ENCODE data around the gene KRTAP10-12.
"Not testable (repeated sequence)": the region's sequence is repeated elsewhere in the genome, so short reads cannot be mapped to it uniquely, and the experiment has no call there.

KRTAP10-12 gene

DNA sequence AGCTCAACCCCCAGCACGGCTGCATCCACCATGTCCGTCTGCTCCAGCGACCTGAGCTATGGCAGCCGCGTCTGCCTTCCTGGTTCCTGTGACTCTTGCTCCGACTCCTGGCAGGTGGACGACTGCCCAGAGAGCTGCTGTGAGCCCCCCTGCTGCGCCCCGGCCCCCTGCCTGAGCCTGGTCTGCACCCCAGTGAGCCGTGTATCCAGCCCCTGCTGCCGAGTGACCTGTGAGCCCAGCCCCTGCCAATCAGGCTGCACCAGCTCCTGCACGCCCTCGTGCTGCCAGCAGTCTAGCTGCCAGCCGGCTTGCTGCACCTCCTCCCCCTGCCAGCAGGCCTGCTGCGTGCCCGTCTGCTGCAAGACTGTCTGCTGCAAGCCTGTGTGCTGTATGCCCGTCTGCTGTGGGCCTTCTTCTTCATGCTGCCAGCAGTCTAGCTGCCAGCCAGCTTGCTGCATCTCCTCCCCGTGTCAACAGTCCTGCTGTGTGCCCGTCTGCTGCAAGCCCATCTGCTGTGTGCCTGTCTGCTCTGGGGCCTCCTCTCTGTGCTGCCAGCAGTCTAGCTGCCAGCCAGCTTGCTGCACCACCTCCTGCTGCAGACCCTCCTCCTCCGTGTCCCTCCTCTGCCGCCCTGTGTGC lies at the start of gene KRTAP10-12:
TSS of gene KRTAP10-12 (plus strand) at position 1 of the 639 bp plus-strand sequence. CDS start at position 31, 30 bp downstream.
- H3K27ac ChIP-seq; POLR2A ChIA-PET (ENCODE audit: low non-redundant PET); DNase-seq (ENCODE audit: low spot score): not testable (repeated sequence)
- CTCF ChIA-PET = interaction anchor here (0.7 kb wide), 1 partner anchor 746 kb away, joined by 5 read pairs; no protein-coding TSS in a partner anchor

DNA sequence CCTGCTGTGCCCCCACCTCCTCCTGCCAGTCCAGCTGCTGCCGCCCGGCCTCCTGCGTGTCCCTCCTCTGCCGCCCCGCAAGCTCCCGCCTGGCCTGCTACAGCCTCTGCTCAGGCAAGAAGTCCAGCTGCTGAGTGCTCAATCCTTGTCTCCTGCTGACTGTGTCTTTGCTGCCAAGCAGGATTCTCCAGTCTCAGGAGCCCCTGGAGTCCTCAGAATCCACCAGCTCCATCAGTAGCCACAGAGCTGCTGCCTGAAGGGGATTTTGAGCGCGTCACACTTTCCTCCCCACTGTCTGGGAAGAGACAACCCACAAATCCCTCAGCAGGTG lies 49.8 kb upstream of the KRTAP10-12 start:
- DNase-seq (ENCODE audit: low spot score) = no peak
- CTCF ChIA-PET = interaction anchor here (0.6 to 1.4 kb wide), 3 partner anchors 13 to 136 kb away, joined by 3 to 7 read pairs (median 3); no protein-coding TSS in a partner anchor
- no peak overlapping the region for H3K27ac ChIP-seq
- POLR2A ChIA-PET (ENCODE audit: low non-redundant PET) = no interaction called here
- TF ChIP-seq, protein P1, sequence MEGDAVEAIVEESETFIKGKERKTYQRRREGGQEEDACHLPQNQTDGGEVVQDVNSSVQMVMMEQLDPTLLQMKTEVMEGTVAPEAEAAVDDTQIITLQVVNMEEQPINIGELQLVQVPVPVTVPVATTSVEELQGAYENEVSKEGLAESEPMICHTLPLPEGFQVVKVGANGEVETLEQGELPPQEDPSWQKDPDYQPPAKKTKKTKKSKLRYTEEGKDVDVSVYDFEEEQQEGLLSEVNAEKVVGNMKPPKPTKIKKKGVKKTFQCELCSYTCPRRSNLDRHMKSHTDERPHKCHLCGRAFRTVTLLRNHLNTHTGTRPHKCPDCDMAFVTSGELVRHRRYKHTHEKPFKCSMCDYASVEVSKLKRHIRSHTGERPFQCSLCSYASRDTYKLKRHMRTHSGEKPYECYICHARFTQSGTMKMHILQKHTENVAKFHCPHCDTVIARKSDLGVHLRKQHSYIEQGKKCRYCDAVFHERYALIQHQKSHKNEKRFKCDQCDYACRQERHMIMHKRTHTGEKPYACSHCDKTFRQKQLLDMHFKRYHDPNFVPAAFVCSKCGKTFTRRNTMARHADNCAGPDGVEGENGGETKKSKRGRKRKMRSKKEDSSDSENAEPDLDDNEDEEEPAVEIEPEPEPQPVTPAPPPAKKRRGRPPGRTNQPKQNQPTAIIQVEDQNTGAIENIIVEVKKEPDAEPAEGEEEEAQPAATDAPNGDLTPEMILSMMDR (conservative IDR thresholded peaks at IDR 0.05; ENCODE audit: low read depth) = no peak

DNA sequence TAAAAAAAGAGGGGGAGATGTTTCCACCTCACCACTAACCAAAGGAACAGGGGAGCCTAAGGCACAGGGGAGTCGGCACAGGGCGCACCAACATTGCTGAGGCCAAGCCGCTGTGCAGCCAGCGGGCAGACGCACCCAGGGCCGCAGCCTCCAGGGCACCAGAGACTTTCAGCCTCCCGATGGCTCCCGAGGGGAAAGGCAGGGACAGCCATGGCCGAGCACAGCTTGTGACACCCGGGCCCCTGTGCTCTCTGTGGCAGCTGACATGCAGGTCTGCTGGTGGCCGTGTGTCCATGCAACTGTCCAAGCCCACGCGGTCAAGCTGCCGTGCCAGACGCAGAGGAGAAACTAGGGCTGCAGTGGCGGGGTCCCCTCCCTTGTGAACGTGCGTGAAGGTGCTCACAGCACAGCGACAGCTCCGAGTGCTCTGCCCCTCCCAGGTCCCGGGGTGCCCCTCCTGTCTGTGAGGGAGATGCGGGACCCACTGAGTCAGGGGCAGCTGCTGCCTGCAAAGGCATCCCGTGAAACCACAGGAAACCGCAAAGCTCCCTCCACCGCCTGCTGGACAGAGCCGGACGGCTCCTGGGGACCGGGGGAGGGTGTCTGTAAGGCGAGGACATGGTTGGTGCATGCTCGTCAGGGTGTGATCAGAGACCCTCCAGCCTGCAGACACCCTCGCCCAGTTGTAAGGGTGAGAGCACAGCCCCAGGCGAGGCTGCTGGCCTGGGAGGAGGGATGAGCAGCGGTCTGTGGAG lies 48.2 kb upstream of the KRTAP10-12 start:
- ChIA-PET CTCF (no interaction called here), POLR2A (ENCODE audit: low non-redundant PET) (no interaction called here)
- no peak for DNase-seq (ENCODE audit: low spot score)
- TF ChIP-seq, protein P1 (conservative IDR thresholded peaks at IDR 0.05; ENCODE audit: low read depth) = no peak
- no peak overlapping the region for H3K27ac ChIP-seq

DNA sequence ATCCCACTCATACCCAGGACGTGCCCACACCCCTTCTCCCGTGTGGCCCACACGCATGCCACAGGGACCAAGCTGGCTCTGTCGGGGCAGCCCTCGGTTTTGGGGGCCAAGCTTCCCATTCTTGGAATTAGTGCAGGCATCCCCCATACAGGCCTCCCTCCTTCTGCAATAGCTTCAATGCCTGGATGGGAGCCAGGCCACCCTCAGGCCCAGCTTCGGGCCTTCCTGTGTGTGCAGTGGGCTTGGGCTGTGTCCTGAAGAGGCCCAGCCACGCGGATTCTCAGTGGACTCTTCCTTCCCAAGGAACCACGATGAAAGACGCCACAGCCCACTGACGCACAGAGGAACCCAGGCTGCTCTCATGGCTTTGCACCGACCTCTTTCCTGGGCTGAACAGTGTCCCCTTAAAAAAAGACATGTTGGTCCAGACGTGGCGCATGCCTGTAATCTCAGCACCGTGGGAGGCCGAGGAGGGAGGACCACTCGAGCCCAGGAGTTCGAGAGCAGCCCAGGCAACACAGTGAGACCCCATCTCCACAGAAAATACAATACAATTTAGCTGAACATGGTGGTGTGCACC lies 47.4 kb upstream of the KRTAP10-12 start:
- no peak overlapping the region for H3K27ac ChIP-seq
- CTCF ChIA-PET = no interaction called here
- TF ChIP-seq, protein P1 (conservative IDR thresholded peaks at IDR 0.05; ENCODE audit: low read depth) = no peak
- no peak for DNase-seq (ENCODE audit: low spot score)
- POLR2A ChIA-PET (ENCODE audit: low non-redundant PET) = no interaction called here

DNA sequence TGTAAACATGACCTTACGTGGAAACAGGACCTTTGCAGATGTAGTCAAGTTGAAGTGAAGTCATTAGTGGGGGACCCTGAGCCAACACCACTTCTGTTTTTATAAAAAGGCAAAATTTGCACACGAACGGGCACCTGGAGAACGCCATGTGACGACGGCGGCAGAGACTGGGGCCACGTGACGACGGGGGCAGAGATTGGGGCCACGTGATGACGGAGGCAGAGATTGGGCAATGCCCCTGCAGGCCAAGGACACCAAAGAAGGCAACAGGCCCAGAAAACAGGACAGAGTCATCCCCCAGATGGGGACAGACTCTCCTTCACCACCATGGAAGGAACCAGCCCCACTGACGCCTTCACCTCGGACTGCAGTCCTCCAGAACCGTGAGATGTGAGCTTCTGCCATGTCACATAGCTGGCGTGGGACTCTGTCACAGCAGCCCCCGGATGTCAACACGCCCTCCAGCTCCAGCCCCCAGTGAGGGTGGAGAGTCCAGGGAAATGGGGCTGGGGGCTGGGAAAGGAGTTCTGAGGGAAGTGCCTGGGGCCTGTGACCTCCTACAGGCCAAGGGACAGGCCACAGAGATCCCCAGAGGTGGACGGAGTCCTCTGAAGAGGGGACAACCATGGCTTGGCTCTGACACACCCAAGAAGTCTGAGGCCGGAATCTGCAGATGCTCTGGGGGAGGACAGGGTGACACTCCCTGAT lies 46.6 kb upstream of the KRTAP10-12 start:
- TF ChIP-seq, protein P1 (conservative IDR thresholded peaks at IDR 0.05; ENCODE audit: low read depth) = no peak
- POLR2A ChIA-PET (ENCODE audit: low non-redundant PET) = no interaction called here
- DNase-seq (ENCODE audit: low spot score) = no peak
- H3K27ac ChIP-seq = no peak overlapping the region
- CTCF ChIA-PET = no interaction called here

- no peak for DNase-seq (ENCODE audit: low spot score)
- TF ChIP-seq, protein P1 (conservative IDR thresholded peaks at IDR 0.05; ENCODE audit: low read depth) = no peak
- ChIA-PET POLR2A (ENCODE audit: low non-redundant PET) (no interaction called here), CTCF (no interaction called here)
- no peak overlapping the region for H3K27ac ChIP-seq
Measured at GRCh38 chr21:44650973-44651675, 45.8 kb upstream of the KRTAP10-12 start.
